ENCODE data around the gene AADACL4.

The AADACL4 gene

GRCh38 chr1:12643785-12644184 is at the start of gene AADACL4:
Gene AADACL4, plus strand, starts transcription at chr1:12644085. Its CDS starts 462 bp downstream, at chr1:12644547.
- DNase-seq, result no peak
- intact Hi-C loops (cut with DNase I), result no loop called here

- intact Hi-C loops (cut with DNase I), result no loop called here
- DNase-seq, result peak in 2 of 10 donors; percentile 30 to 47
Observed at GRCh38 chr1:12594490-12594889, 49.4 kb upstream of the AADACL4 start.

GRCh38 chr1:12594966-12595756 is 48.7 kb upstream of the AADACL4 start:
- intact Hi-C loops (cut with DNase I), result no loop called here

GRCh38 chr1:12595757-12596006 is 48.2 kb upstream of the AADACL4 start:
- intact Hi-C loops (cut with DNase I), result no loop called here
- no peak for DNase-seq

More at GRCh38 chr1:12594966-12595756, 48.7 kb upstream of the AADACL4 start:
- DNase-seq, result peak in 7 of 10 donors; percentile 27 to 89 (median 66)

GRCh38 chr1:12596007-12596821 is 47.7 kb upstream of the AADACL4 start:
- peak in 8 of 10 donors; percentile 42 to 93 (median 60) for DNase-seq
- intact Hi-C loops (cut with DNase I), result no loop called here

GRCh38 chr1:12597792-12598191 is 46.1 kb upstream of the AADACL4 start:
- intact Hi-C loops (cut with DNase I), result no loop called here
- DNase-seq, result peak in 2 of 10 donors; percentile 32 to 89

GRCh38 chr1:12598974-12599373 is 44.9 kb upstream of the AADACL4 start:
- intact Hi-C loops (cut with DNase I), result no loop called here
- no peak for DNase-seq

GRCh38 chr1:12599657-12600056 is 44.2 kb upstream of the AADACL4 start:
- DNase-seq, result no peak
- intact Hi-C loops (cut with DNase I), result no loop called here

GRCh38 chr1:12600335-12600734 is 43.5 kb upstream of the AADACL4 start:
- intact Hi-C loops (cut with DNase I), result no loop called here
- DNase-seq, result peak in 1 of 10 donors; percentile 23

- no peak for DNase-seq
- intact Hi-C loops (cut with DNase I), result no loop called here
Observed at GRCh38 chr1:12600880-12601633, 42.8 kb upstream of the AADACL4 start.

- peak in 2 of 10 donors; percentile 21 to 85 for DNase-seq
- intact Hi-C loops (cut with DNase I), result no loop called here
Observed at GRCh38 chr1:12601700-12602658, 41.9 kb upstream of the AADACL4 start.

- intact Hi-C loops (cut with DNase I), result no loop called here
- no peak for DNase-seq
Observed at GRCh38 chr1:12602659-12603024, 41.2 kb upstream of the AADACL4 start.

- DNase-seq, result no peak
- intact Hi-C loops (cut with DNase I), result no loop called here
Observed at GRCh38 chr1:12603224-12603623, 40.7 kb upstream of the AADACL4 start.

GRCh38 chr1:12604114-12604874 is 39.6 kb upstream of the AADACL4 start:
- intact Hi-C loops (cut with DNase I), result no loop called here
- no peak for DNase-seq

GRCh38 chr1:12604986-12605385 is 38.9 kb upstream of the AADACL4 start:
- DNase-seq, result no peak
- intact Hi-C loops (cut with DNase I), result no loop called here

- no peak for DNase-seq
- intact Hi-C loops (cut with DNase I), result no loop called here
Observed at GRCh38 chr1:12607263-12607662, 36.6 kb upstream of the AADACL4 start.

- intact Hi-C loops (cut with DNase I), result no loop called here
- DNase-seq, result peak in 1 of 10 donors; percentile 2
Observed at GRCh38 chr1:12608311-12608957, 35.5 kb upstream of the AADACL4 start.

GRCh38 chr1:12609469-12610003 is 34.3 kb upstream of the AADACL4 start:
- intact Hi-C loops (cut with DNase I), result no loop called here
- peak in 1 of 10 donors; percentile 41 for DNase-seq
